Breast epithelium (tissue), 3 donors: ENCODE results near the gene NIPAL3.

ENCODE experiments used
- CTCF ChIP-seq, 3 donors: fragments of 450-650 bp; IDR thresholded peaks; one replicate each; pipeline ENCODE4 v1.5.1; 2016 to 2017; ENCODE audit warnings: antibody characterized with exemption in 3 of 3, mild to moderate bottlenecking in 3 of 3, moderate library complexity in 3 of 3
- POLR2A ChIP-seq: fragments of 450-650 bp; IDR thresholded peaks from one replicate; pipeline ENCODE4 v1.6.1; 2016; ENCODE audit warnings: antibody characterized with exemption, mild to moderate bottlenecking, moderate library complexity
- POLR2AphosphoS5 ChIP-seq, 3 donors: sonication (generic); formaldehyde crosslinking; IDR thresholded peaks; one replicate each; pipeline ENCODE4 v1.6.1; 2017; ENCODE audit warnings: antibody characterized with exemption in 3 of 3

GRCh38 chr1:24381256-24381655, 34.3 kb upstream of the NIPAL3 start:
- no peak for TF ChIP-seq CTCF (IDR thresholded peaks at IDR 0.05)
- TF ChIP-seq POLR2AphosphoS5 (IDR thresholded peaks at IDR 0.05) = no peak
- TF ChIP-seq POLR2A = no peak
